GM10266 (cell line): ENCODE data around the gene OR5K4.
"Not testable (repeated sequence)": the region's sequence is repeated elsewhere in the genome, so short reads cannot be mapped to it uniquely, and the experiment has no call there.

ENCODE experiments used
- DNase-seq: peaks from one replicate; pipeline ENCODE4 v3.0.0; 2012; ENCODE audit errors: extremely low spot score
- TF ChIP-seq, protein P1 (sequence below): IDR thresholded peaks from 2 replicates; pipeline ENCODE4 v1.5.1; 2012; ENCODE audit warnings: mild to moderate bottlenecking, low read depth; ENCODE audit not compliant: control insufficient read depth, insufficient read depth; ENCODE audit errors: missing control alignments

OR5K4 gene

GRCh38 chr3:98371853-98372252 lies 18.2 kb downstream of the OR5K4 start:
- no peak for DNase-seq
- TF ChIP-seq, protein P1, sequence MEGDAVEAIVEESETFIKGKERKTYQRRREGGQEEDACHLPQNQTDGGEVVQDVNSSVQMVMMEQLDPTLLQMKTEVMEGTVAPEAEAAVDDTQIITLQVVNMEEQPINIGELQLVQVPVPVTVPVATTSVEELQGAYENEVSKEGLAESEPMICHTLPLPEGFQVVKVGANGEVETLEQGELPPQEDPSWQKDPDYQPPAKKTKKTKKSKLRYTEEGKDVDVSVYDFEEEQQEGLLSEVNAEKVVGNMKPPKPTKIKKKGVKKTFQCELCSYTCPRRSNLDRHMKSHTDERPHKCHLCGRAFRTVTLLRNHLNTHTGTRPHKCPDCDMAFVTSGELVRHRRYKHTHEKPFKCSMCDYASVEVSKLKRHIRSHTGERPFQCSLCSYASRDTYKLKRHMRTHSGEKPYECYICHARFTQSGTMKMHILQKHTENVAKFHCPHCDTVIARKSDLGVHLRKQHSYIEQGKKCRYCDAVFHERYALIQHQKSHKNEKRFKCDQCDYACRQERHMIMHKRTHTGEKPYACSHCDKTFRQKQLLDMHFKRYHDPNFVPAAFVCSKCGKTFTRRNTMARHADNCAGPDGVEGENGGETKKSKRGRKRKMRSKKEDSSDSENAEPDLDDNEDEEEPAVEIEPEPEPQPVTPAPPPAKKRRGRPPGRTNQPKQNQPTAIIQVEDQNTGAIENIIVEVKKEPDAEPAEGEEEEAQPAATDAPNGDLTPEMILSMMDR = no peak

DNA sequence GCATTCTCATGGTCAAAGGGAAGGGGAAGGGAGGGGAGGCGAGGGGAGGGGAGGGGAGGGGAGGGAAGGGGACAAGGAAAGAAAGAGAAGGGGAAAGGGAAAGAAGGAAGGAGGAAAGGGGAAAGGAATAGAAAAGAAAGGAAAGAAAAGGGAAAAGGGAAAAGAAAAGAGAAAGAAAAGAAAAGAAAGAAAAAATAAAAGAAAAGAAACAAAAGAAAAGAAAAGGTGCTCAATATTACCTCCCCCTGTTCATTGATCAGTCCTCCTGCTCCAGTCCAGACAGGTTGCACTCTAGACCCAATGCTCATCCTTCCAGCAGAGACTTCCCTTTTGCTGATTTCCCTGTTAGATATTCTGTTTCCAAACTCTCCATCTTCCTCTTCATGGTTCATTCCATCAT lies 18.8 kb downstream of the OR5K4 start:
- TF ChIP-seq, protein P1 = no peak
- DNase-seq = no peak

GRCh38 chr3:98376631-98377030 lies 23.0 kb downstream of the OR5K4 start:
- no peak for DNase-seq
- TF ChIP-seq, protein P1 = no peak

DNA sequence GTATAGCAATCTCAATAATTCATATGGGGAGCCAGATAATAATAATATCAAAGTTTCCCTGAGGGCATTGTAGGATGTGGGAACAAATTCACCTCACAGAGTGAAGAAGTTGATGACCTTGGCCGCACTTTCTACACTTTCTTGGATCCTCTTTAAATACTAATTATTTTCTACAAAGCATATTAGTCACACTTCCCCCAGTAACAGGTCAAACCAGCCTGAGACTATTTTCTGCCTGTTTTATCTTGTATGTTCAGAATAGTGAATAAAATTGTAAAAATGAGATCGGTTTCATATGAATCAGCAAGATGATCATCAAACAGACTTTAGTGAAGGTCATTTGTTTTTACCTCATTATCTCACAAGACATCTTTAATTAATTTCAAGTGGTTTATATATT lies 34.5 kb downstream of the OR5K4 start:
- TF ChIP-seq, protein P1 = no peak

DNA sequence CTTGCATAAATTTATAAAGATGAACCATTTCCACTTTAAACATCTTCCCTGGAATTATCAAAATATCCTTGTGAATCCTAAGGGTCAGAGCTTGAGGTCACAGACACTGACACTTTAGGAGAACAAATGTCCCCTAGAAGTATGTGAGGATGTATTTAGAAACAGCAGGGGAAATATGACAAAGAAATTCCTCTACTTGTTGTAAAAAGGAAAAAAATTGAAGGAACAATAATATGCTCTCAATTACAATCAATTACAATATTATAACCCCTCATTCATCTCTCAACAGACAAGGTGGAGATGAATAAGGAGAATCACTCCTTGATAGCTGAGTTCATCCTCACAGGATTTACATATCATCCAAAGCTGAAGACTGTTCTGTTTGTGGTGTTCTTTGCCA lies 36.7 kb downstream of the OR5K4 start, which contains the start of gene OR5K3:
OR5K3 (plus strand) TSS at position 301 of the 400 bp plus-strand sequence; CDS start at position 301, 0 bp downstream.
- TF ChIP-seq, protein P1 = no peak

More for the DNA sequence above, 34.5 kb downstream of the OR5K4 start:
- DNase-seq = no peak

GRCh38 chr3:98395101-98395500 lies 41.4 kb downstream of the OR5K4 start:
- no peak for DNase-seq
- TF ChIP-seq, protein P1 = no peak

More for the DNA sequence above, 36.7 kb downstream of the OR5K4 start, which contains the start of gene OR5K3:
- DNase-seq = no peak

DNA sequence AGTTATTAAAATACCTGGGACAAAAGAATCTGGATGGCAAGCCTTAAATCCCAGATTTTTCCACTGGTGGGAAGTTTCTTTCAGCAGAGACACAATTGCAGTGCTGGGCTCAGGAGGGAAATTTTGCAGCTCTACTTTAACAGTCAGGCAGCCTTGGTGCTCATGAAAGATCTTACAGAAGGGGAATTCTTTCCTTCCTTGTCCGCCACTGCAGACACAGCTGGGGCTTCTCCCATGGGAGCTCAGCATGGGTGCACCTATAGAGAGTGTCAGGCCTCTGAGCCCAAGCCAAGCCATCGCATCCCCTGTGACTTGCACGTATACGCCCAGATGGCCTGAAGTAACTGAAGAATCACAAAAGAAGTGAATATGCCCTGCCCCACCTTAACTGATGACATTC lies 42.8 kb downstream of the OR5K4 start:
- not testable (repeated sequence) for DNase-seq

- TF ChIP-seq, protein P1 = no peak
- no peak for DNase-seq
These were observed 44.9 kb downstream of the OR5K4 start for GRCh38 chr3:98398513-98398912.
